IMR-90 (cell line): Measurements from ENCODE around the gene DHCR24. TPM values are rescaled to one million over a fixed set of nuclear protein-coding genes. Genes with fewer than 3 reads are reported as not detected.

Experiments
- ATAC-seq: fragments of 200-7000 bp; cut with Tn5 transposase; 2 replicates; pipeline ENCODE4 v1.9.1; 2020; ENCODE audit warnings: low read depth, mild to moderate bottlenecking, moderate library complexity
- BruUV-seq: library from RNA; stranded (reverse); fragments of 400-500 nt; replicated peaks from 2 replicates; lab custom pipeline; 2021; lab: Mats Ljungman, UMichigan
- CTCF ChIA-PET: fragments of 300-600 bp; formaldehyde crosslinking; extraction: SDS; loops from one replicate; lab custom pipeline; 2021; ENCODE audit warnings: antibody characterized with exemption; lab: Yijun Ruan, JAX
- POLR2A ChIA-PET: fragments of 300-600 bp; sonication (Branson Sonifier 250); formaldehyde crosslinking; loops from one replicate; lab custom pipeline; 2022; ENCODE audit warnings: antibody characterized with exemption; ENCODE audit not compliant: unreplicated experiment; lab: Charles Lee
- DNase-seq: peaks from one replicate; pipeline ENCODE4 v3.0.0; 2013
- H2AFZ ChIP-seq: replicated peaks from 2 replicates; pipeline ENCODE3; 2013; ENCODE audit warnings: low read length, mild to moderate bottlenecking; ENCODE audit not compliant: poor library complexity
- H2AK5ac ChIP-seq: 2 replicates; pipeline ENCODE4 v1.6.1; 2013; ENCODE audit warnings: low read depth, low read length, inconsistent platforms
- H2AK9ac ChIP-seq: replicated peaks from 2 replicates; pipeline ENCODE3; 2013; ENCODE audit warnings: mild to moderate bottlenecking, low read depth, low read length, moderate library complexity; ENCODE audit not compliant: poor library complexity
- H2BK120ac ChIP-seq: 2 replicates; pipeline ENCODE4 v1.6.1; 2013; ENCODE audit warnings: low read depth, low read length, inconsistent platforms
- H2BK15ac ChIP-seq: 3 replicates; pipeline ENCODE4 v1.6.1; 2013; ENCODE audit warnings: low read depth, low read length, inconsistent platforms
- H2BK20ac ChIP-seq: 2 replicates; pipeline ENCODE4 v1.6.1; 2013; ENCODE audit warnings: low read depth, mild to moderate bottlenecking, inconsistent platforms, low read length, moderate library complexity
- H2BK5ac ChIP-seq: 2 replicates; pipeline ENCODE4 v1.6.1; 2013; ENCODE audit warnings: mild to moderate bottlenecking, low read depth, low read length, inconsistent platforms; ENCODE audit not compliant: poor library complexity, severe bottlenecking
- H3K14ac ChIP-seq: replicated peaks from 2 replicates; pipeline ENCODE4 v1.6.1; 2013; ENCODE audit warnings: low read depth, low read length, inconsistent platforms
- H3K18ac ChIP-seq: 2 replicates; pipeline ENCODE4 v1.6.1; 2013; ENCODE audit warnings: low read depth, low read length, control low read depth
- H3K23ac ChIP-seq: 2 replicates; pipeline ENCODE4 v1.6.1; 2013; ENCODE audit warnings: low read depth, low read length, inconsistent platforms
- H3K27ac ChIP-seq: 2 replicates; pipeline ENCODE4 v1.5.1; 2013; ENCODE audit warnings: mild to moderate bottlenecking, control low read depth, low read length; ENCODE audit not compliant: insufficient read depth
- H3K27me3 ChIP-seq: 2 replicates; pipeline ENCODE4 v1.6.1; 2013; ENCODE audit warnings: low read length; ENCODE audit not compliant: control insufficient read depth, insufficient read depth
- H3K36me3 ChIP-seq: 2 replicates; pipeline ENCODE4 v1.6.1; 2013; ENCODE audit warnings: low read length, mixed read lengths; ENCODE audit not compliant: control insufficient read depth, insufficient read depth
- H3K4ac ChIP-seq: 2 replicates; pipeline ENCODE4 v1.6.1; 2013; ENCODE audit warnings: low read depth, low read length, inconsistent platforms
- H3K4me1 ChIP-seq: 2 replicates; pipeline ENCODE4 v1.6.1; 2013; ENCODE audit warnings: low read length, mixed read lengths; ENCODE audit not compliant: control insufficient read depth, insufficient read depth
- H3K4me2 ChIP-seq: 2 replicates; pipeline ENCODE4 v1.6.1; 2013; ENCODE audit warnings: low read depth, mild to moderate bottlenecking, control low read depth, low read length, moderate library complexity
- H3K4me3 ChIP-seq: 2 replicates; pipeline ENCODE4 v1.5.1; 2013; ENCODE audit warnings: low read depth, mild to moderate bottlenecking, control low read depth, low read length, moderate library complexity; ENCODE audit not compliant: insufficient read depth
- H3K56ac ChIP-seq: 2 replicates; pipeline ENCODE4 v1.6.1; 2013; ENCODE audit warnings: low read length, inconsistent platforms; ENCODE audit not compliant: insufficient read depth; ENCODE audit errors: extremely low read depth
- H3K79me1 ChIP-seq, 2 experiments: 2 replicates each; pipeline ENCODE4 v1.6.1; 2013; ENCODE audit warnings: low read length in 2 of 2, inconsistent platforms in 1 of 2, low read depth in 1 of 2
- H3K9ac ChIP-seq: 2 replicates; pipeline ENCODE4 v1.6.1; 2013; ENCODE audit warnings: low read depth, low read length, control low read depth
- H3K9me1 ChIP-seq: 2 replicates; pipeline ENCODE4 v1.6.1; 2013; ENCODE audit warnings: low read length, inconsistent platforms; ENCODE audit not compliant: insufficient read depth
- H3K9me3 ChIP-seq: 2 replicates; pipeline ENCODE4 v1.6.1; 2013; ENCODE audit warnings: low read length; ENCODE audit not compliant: control insufficient read depth, insufficient read depth
- H4K20me1 ChIP-seq: 2 replicates; pipeline ENCODE4 v1.6.1; 2013; ENCODE audit warnings: low read length, inconsistent platforms; ENCODE audit not compliant: insufficient read depth
- H4K5ac ChIP-seq: 2 replicates; pipeline ENCODE4 v1.6.1; 2013; ENCODE audit warnings: mild to moderate bottlenecking, low read depth, low read length, control low read depth
- H4K8ac ChIP-seq, 2 experiments: 2 replicates each; pipeline ENCODE4 v1.6.1; 2013; ENCODE audit warnings: low read depth in 2 of 2, low read length in 2 of 2, control low read depth in 1 of 2, inconsistent platforms in 1 of 2
- H4K91ac ChIP-seq: 2 replicates; pipeline ENCODE4 v1.6.1; 2013; ENCODE audit warnings: low read depth, low read length, inconsistent platforms; ENCODE audit not compliant: insufficient read depth
- CEBPB ChIP-seq: IDR thresholded peaks from 2 replicates; pipeline ENCODE4 v1.6.1; 2012; ENCODE audit warnings: low read depth, low read length, improper control_type of control experiment
- CHD1 ChIP-seq: IDR thresholded peaks from 2 replicates; pipeline ENCODE4 v1.6.1; 2012; ENCODE audit warnings: low read depth, low read length, improper control_type of control experiment
- FOS ChIP-seq: fragments of 150-350 bp; IDR thresholded peaks from 2 replicates; pipeline ENCODE4 v1.6.1; 2016; ENCODE audit warnings: low read depth, low read length
- MAFK ChIP-seq: IDR thresholded peaks from 2 replicates; pipeline ENCODE4 v1.6.1; 2012; ENCODE audit warnings: low read depth, low read length, improper control_type of control experiment
- MXI1 ChIP-seq: IDR thresholded peaks from 2 replicates; pipeline ENCODE4 v1.6.1; 2012; ENCODE audit warnings: low read depth, mild to moderate bottlenecking, low read length, moderate library complexity, borderline replicate concordance
- POLR2A ChIP-seq: IDR thresholded peaks from 2 replicates; pipeline ENCODE4 v1.6.1; 2012; ENCODE audit warnings: mild to moderate bottlenecking, low read depth, low read length
- RCOR1 ChIP-seq: IDR thresholded peaks from 2 replicates; pipeline ENCODE4 v1.6.1; 2012; ENCODE audit warnings: mild to moderate bottlenecking, low read length, improper control_type of control experiment; ENCODE audit not compliant: insufficient replicate concordance
- SMC3 ChIP-seq: fragments of 150-350 bp; IDR thresholded peaks from 2 replicates; pipeline ENCODE4 v1.6.1; 2016; ENCODE audit warnings: low read depth, mild to moderate bottlenecking, antibody characterized with exemption, low read length, moderate library complexity
- WGBS, 2 experiments: methylation state at CpG; one replicate each; pipeline versions ENCODE4 v1.1.5 to v1.1.7; 2013; ENCODE audit warnings: missing lambda C conversion rate in 2 of 2; ENCODE audit not compliant: insufficient read length in 1 of 2; ENCODE audit errors: extremely low coverage in 2 of 2; 5-methylcytosine and 5-hydroxymethylcytosine counted together
- dilution Hi-C: fragments of 300-500 bp; cut with HindIII; formaldehyde crosslinking; loops from one replicate; pipeline ENCODE4 v1.14.3; 2018; ENCODE audit warnings: low sequenced_read_pairs; ENCODE audit not compliant: unreplicated experiment
- in situ Hi-C: fragments of 300-500 bp; cut with MboI; formaldehyde crosslinking; loops from 3 replicates; pipeline ENCODE4 v1.14.3; 2019; ENCODE audit warnings: low sequenced_read_pairs, inconsistent platforms, mixed read lengths
- intact Hi-C: fragments of 100-400 bp; cut with micrococcal nuclease; formaldehyde crosslinking; loops from 2 replicates; pipeline ENCODE4 v1.10.0; 2022
- polyA plus RNA-seq, 3 experiments: library from polyadenylated mRNA; depleted of rRNA; stranded (reverse); fragments of >200 nt; gene quantifications; 2 replicates each; pipeline ENCODE4 v1.2.3, GENCODE V29; 2012; ENCODE audit warnings: low replicate concordance in 1 of 3
- total RNA-seq: library from RNA; depleted of rRNA; stranded (reverse); fragments of >200 nt; gene quantifications from 2 replicates; pipeline ENCODE4 v1.2.3, GENCODE V29; 2012
- TF ChIP-seq, protein P1 (sequence below): fragments of 150-350 bp; IDR thresholded peaks from 2 replicates; pipeline ENCODE4 v1.6.1; 2017; ENCODE audit warnings: mild to moderate bottlenecking, antibody characterized with exemption, low read length, low read depth

DHCR24 gene
- total and polyA plus RNA-seq, 2 of the 4 experiments (the other 2 are of a cell fraction), result 130 to 194 TPM

DNA sequence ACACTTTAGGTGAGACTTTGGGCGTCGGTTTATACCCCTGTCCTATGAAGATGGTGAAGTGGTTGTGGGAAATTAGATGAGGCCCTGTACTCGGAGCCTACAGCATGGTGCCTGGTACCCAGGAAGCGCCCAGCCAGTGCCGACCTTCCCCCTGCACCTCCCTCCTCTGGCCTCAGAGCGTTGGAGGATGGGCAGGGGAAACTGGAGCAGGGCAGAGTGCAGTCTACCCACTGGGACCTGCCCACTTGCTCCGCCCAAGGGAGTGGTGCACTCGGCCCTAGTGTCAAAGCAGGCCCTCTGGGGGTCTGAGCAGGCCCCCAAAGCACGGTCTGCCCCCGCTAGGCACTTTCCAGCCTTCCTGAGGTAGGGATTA, 72.9 kb downstream of the DHCR24 start:
- DNase-seq (no peak), ATAC-seq (no peak)
- TF ChIP-seq MAFK, result no peak
- no peak for TF ChIP-seq CHD1
- TF ChIP-seq CEBPB, result no peak
- TF ChIP-seq MXI1, result no peak
- TF ChIP-seq SMC3, result no peak
- no peak for TF ChIP-seq RCOR1
- TF ChIP-seq, protein P1, sequence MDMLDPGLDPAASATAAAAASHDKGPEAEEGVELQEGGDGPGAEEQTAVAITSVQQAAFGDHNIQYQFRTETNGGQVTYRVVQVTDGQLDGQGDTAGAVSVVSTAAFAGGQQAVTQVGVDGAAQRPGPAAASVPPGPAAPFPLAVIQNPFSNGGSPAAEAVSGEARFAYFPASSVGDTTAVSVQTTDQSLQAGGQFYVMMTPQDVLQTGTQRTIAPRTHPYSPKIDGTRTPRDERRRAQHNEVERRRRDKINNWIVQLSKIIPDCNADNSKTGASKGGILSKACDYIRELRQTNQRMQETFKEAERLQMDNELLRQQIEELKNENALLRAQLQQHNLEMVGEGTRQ, result no peak
- no peak for TF ChIP-seq POLR2A
- TF ChIP-seq FOS, result no peak
- WGBS, 2 experiments, result no CpG with 5 or more reads among the region's 10 CpGs
- Histone ChIP-seq H2BK15ac (no peak overlapping the region), H3K27me3 (peaks cover 58% of the 10 kb centered on the region), H4K91ac (no peak overlapping the region), H3K9ac (no peak overlapping the region), H3K23ac (no peak overlapping the region), H2BK5ac (no peak overlapping the region), H3K56ac (no peak overlapping the region), H3K79me1 (no peaks in the 10 kb centered on the region), H3K36me3 (no peaks in the 10 kb centered on the region), H2AFZ (peak overlapping the region; percentile 14), H3K18ac (no peak overlapping the region), H2AK5ac (no peak overlapping the region), H4K8ac (no peak overlapping the region), H3K9me1 (no peaks in the 10 kb centered on the region), H4K20me1 (no peaks in the 10 kb centered on the region), H3K4me1 (no peaks in the 10 kb centered on the region), H3K4me2 (no peak overlapping the region), H3K14ac (no peak overlapping the region), H4K5ac (no peak overlapping the region), H3K4me3 (no peak overlapping the region), H2AK9ac (no peak overlapping the region), H2BK120ac (no peak overlapping the region), H2BK20ac (no peak overlapping the region), H3K9me3 (no peaks in the 10 kb centered on the region), H3K27ac (no peak overlapping the region), H3K4ac (no peak overlapping the region)
- CTCF ChIA-PET, result no interaction called here
- in situ Hi-C loops, result loop anchor here (10.0 kb wide), 1 partner anchor 139 kb away; no protein-coding TSS in a partner anchor
- intact Hi-C loops, result loop anchor here (5.0 to 10.0 kb wide), 3 partner anchors 183 to 959 kb away; partner anchors contain the start of gene BSND
- BruUV-seq, result no TSS peak
- dilution Hi-C loops, result no loop called here
- POLR2A ChIA-PET, result no interaction called here
